Mucosa of rectum (tissue), 2 donors: ENCODE data around the gene ITIH2.

Source experiments
- H3K27ac ChIP-seq, 2 donors: one replicate each; pipeline ENCODE4 v1.7.0; 2013; ENCODE audit warnings: inconsistent platforms in 2 of 2, low read depth in 2 of 2, low read length in 2 of 2
- H3K27me3 ChIP-seq, 2 donors: one replicate each; pipeline ENCODE4 v1.7.0; 2013; ENCODE audit warnings: low read length in 2 of 2; ENCODE audit not compliant: control insufficient read depth in 2 of 2, insufficient read depth in 2 of 2
- H3K36me3 ChIP-seq, 2 donors: one replicate each; pipeline ENCODE4 v1.7.0; 2013; ENCODE audit warnings: low read length in 2 of 2; ENCODE audit not compliant: control insufficient read depth in 2 of 2, insufficient read depth in 2 of 2
- H3K4me1 ChIP-seq, 2 donors: one replicate each; pipeline ENCODE4 v1.7.0; 2013; ENCODE audit warnings: low read length in 2 of 2, mild to moderate bottlenecking in 1 of 2; ENCODE audit not compliant: control insufficient read depth in 2 of 2, insufficient read depth in 2 of 2
- H3K4me3 ChIP-seq, 2 donors: one replicate each; pipeline ENCODE4 v1.7.0; 2013; ENCODE audit warnings: low read length in 2 of 2
- H3K9ac ChIP-seq, 2 donors: one replicate each; pipeline ENCODE4 v1.7.0; 2013; ENCODE audit warnings: low read length in 2 of 2, low read depth in 1 of 2, mild to moderate bottlenecking in 1 of 2
- H3K9me3 ChIP-seq, 2 donors: one replicate each; pipeline ENCODE4 v1.7.0; 2013; ENCODE audit warnings: low read length in 2 of 2; ENCODE audit not compliant: control insufficient read depth in 2 of 2
- donor health status: healthy.
- donor health status: Normal muscosa, but diverticular disease.

ITIH2 gene

DNA sequence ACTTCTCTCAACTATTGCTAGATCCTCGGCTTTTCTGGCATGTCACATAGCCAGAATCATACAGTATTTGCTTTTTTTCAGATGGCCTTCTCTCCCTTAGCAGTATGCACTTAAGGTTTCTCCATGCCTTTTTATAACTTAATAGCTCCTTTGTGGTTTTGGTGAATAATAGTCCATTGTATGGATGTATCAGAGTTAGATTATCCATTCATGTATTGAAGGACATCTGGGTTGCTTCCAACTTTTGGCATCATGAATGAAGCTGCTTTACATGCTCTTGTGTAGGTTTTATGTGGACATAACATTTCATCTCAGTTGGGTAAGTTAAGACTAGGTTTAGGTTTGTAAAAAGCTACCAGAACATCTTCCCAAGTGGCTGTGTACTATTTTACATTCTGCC lies 89.4 kb downstream of the ITIH2 start:
- Histone ChIP-seq H3K36me3 (peaks cover 9 to 12% of the 10 kb centered on the region in 2 donors), H3K4me1 (peaks cover 10 to 14% of the 10 kb centered on the region in 2 donors), H3K4me3 (no peak overlapping the region), H3K27me3 (no peaks in the 10 kb centered on the region), H3K27ac (no peak overlapping the region), H3K9me3 (no peaks in the 10 kb centered on the region), H3K9ac (peak overlapping the region in 1 of 2 donors; percentile 1)

DNA sequence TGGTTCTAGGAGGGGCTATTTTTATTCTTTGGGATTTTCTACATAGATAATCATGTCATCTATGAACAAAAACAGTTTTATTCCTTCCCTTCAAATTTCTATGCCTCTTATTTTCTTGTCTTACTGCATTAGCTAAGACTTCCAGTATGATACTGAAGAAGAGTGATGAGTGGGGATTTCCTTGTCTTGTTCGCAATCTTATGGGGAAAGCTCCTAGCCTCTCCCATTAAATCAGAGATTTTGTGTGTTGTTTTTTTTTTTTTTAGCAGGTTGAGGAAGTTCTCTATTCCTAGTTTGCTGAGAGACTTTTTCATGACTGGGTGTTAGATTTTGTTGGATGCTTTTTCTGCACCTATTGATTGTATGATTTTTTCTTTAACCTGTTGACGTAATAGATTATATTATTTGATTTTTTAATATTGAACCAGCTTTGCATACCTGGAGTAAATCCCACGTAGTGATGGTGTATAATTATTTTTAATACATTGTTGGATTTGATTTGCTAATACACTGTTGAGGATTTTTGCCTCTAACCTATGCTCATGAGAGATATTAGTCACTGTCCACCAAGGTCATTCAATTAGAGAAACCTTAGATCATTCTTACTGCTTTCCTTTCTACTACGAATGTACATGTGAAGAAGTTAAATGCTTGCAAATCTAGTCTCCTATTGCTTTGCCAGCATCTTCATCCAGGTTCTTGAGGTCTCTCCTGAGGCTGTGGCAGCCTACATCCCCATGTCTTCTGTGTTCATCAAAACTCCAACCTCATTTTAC lies 91.3 kb downstream of the ITIH2 start:
- Histone ChIP-seq H3K4me1 (peaks cover 6 to 12% of the 10 kb centered on the region in 2 donors), H3K9ac (no peak overlapping the region), H3K27ac (no peak overlapping the region), H3K9me3 (no peaks in the 10 kb centered on the region), H3K36me3 (peaks cover 15 to 22% of the 10 kb centered on the region in 2 donors), H3K27me3 (no peaks in the 10 kb centered on the region), H3K4me3 (no peak overlapping the region)

DNA sequence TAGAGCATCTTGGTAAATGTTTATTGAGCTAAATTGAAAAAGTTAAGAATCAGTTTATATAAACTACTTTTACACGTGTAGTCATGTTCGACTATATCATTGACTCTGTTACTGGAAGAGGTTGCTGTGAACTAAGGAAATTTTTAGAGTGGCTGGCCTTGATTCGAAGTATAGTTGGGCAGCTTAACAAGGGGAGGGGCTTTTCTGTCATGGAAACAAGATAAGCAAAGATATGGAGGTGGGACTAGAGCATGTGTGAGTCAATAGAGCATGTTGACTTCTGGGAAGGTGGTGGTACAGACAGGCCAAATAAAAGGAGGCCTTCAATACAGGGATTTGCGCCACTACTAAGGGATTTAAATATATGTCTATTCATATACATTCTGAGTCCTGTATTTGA lies 92.5 kb downstream of the ITIH2 start:
- Histone ChIP-seq H3K9ac (no peak overlapping the region), H3K4me3 (no peak overlapping the region), H3K27ac (no peak overlapping the region), H3K4me1 (peaks cover 0 to 9% of the 10 kb centered on the region in 2 donors), H3K36me3 (peaks cover 23 to 31% of the 10 kb centered on the region in 2 donors), H3K27me3 (no peaks in the 10 kb centered on the region), H3K9me3 (no peaks in the 10 kb centered on the region)

DNA sequence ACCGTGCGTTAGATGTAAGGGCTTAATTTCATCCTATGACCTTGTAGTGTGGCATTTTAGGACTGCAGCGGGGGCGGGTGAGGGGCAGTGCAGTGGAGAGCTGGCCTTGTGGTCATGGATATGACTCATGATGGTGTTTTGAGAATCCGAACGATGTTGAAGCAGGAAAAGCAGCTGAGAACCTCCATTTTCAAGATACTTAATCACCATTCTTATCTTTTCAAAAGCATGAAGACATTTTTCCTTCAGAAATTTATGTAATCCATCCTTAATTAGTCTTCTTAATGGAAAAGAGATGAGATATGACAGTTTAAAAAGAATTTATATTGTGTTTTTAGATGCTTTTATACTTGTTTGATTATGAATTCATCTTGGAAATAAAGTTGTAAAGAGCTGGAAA lies 94.5 kb downstream of the ITIH2 start:
- Histone ChIP-seq H3K4me3 (no peak overlapping the region), H3K27ac (no peak overlapping the region), H3K9me3 (no peaks in the 10 kb centered on the region), H3K4me1 (no peaks in the 10 kb centered on the region), H3K9ac (no peak overlapping the region), H3K36me3 (peaks cover 42 to 47% of the 10 kb centered on the region in 2 donors), H3K27me3 (no peaks in the 10 kb centered on the region)
